ENCODE measurements around the gene ATP6V0A4. TPM values are rescaled to one million over a fixed set of nuclear protein-coding genes. Genes with fewer than 3 reads are reported as not detected.
"Not testable (repeated sequence)": the region's sequence is repeated elsewhere in the genome, so short reads cannot be mapped to it uniquely, and the experiment has no call there.

ATP6V0A4 gene
- polyA plus RNA-seq, 3 donors = 49.7 to 67.9 (median 64.7) TPM

- no peak for DNase-seq (ENCODE audit: extremely low read depth in 1 of 11, low read depth in 9 of 11, low spot score in 4 of 11)
These were observed 41.3 kb downstream of the ATP6V0A4 start for GRCh38 chr7:138756591-138757242.

- no peak for DNase-seq (ENCODE audit: extremely low read depth in 1 of 11, low read depth in 9 of 11, low spot score in 4 of 11)
These were observed 42.0 kb downstream of the ATP6V0A4 start for GRCh38 chr7:138755842-138756590.

GRCh38 chr7:138755331-138755747, 42.7 kb downstream of the ATP6V0A4 start:
- no peak for DNase-seq (ENCODE audit: extremely low read depth in 1 of 11, low read depth in 9 of 11, low spot score in 4 of 11)

- no peak for DNase-seq (ENCODE audit: extremely low read depth in 1 of 11, low read depth in 9 of 11, low spot score in 4 of 11)
These were observed 44.4 kb downstream of the ATP6V0A4 start for GRCh38 chr7:138753610-138754009.

GRCh38 chr7:138753150-138753518, 44.9 kb downstream of the ATP6V0A4 start:
- DNase-seq (ENCODE audit: extremely low read depth in 1 of 11, low read depth in 9 of 11, low spot score in 4 of 11) = no peak

GRCh38 chr7:138752518-138753149, 45.4 kb downstream of the ATP6V0A4 start:
- DNase-seq (ENCODE audit: extremely low read depth in 1 of 11, low read depth in 9 of 11, low spot score in 4 of 11) = peak in 3 of 11 donors; percentile 4 to 5 (median 5)

- no peak for DNase-seq (ENCODE audit: extremely low read depth in 1 of 11, low read depth in 9 of 11, low spot score in 4 of 11)
These were observed 47.0 kb downstream of the ATP6V0A4 start for GRCh38 chr7:138750901-138751464.

- no peak for DNase-seq (ENCODE audit: extremely low read depth in 1 of 11, low read depth in 9 of 11, low spot score in 4 of 11)
These were observed 47.5 kb downstream of the ATP6V0A4 start for GRCh38 chr7:138750473-138750872.

- no peak for DNase-seq (ENCODE audit: extremely low read depth in 1 of 11, low read depth in 9 of 11, low spot score in 4 of 11)
These were observed 48.0 kb downstream of the ATP6V0A4 start for GRCh38 chr7:138749960-138750359.

GRCh38 chr7:138748666-138749065, 49.3 kb downstream of the ATP6V0A4 start:
- no peak for DNase-seq (ENCODE audit: extremely low read depth in 1 of 11, low read depth in 9 of 11, low spot score in 4 of 11)

GRCh38 chr7:138746073-138746472, 51.9 kb downstream of the ATP6V0A4 start:
- no peak for DNase-seq (ENCODE audit: extremely low read depth in 1 of 11, low read depth in 9 of 11, low spot score in 4 of 11)

- no peak for DNase-seq (ENCODE audit: extremely low read depth in 1 of 11, low read depth in 9 of 11, low spot score in 4 of 11)
These were observed 52.8 kb downstream of the ATP6V0A4 start for GRCh38 chr7:138745189-138745588.

GRCh38 chr7:138741453-138741735, 56.6 kb downstream of the ATP6V0A4 start:
- DNase-seq (ENCODE audit: extremely low read depth in 1 of 11, low read depth in 9 of 11, low spot score in 4 of 11) = no peak

GRCh38 chr7:138739859-138740258, 58.1 kb downstream of the ATP6V0A4 start:
- DNase-seq (ENCODE audit: extremely low read depth in 1 of 11, low read depth in 9 of 11, low spot score in 4 of 11) = no peak

- peak; percentile 76 to 92 (median 88) for DNase-seq (ENCODE audit: extremely low read depth in 1 of 11, low read depth in 9 of 11, low spot score in 4 of 11)
These were observed 59.3 kb downstream of the ATP6V0A4 start for GRCh38 chr7:138738551-138739335.

- no peak for DNase-seq (ENCODE audit: extremely low read depth in 1 of 11, low read depth in 9 of 11, low spot score in 4 of 11)
These were observed 59.9 kb downstream of the ATP6V0A4 start for GRCh38 chr7:138738114-138738513.

- no peak for DNase-seq (ENCODE audit: extremely low read depth in 1 of 11, low read depth in 9 of 11, low spot score in 4 of 11)
These were observed 62.6 kb downstream of the ATP6V0A4 start for GRCh38 chr7:138735399-138735798.

GRCh38 chr7:138731733-138732132, 66.3 kb downstream of the ATP6V0A4 start:
- DNase-seq (ENCODE audit: extremely low read depth in 1 of 11, low read depth in 9 of 11, low spot score in 4 of 11) = not testable (repeated sequence)

GRCh38 chr7:138729444-138729843, 68.6 kb downstream of the ATP6V0A4 start:
- DNase-seq (ENCODE audit: extremely low read depth in 1 of 11, low read depth in 9 of 11, low spot score in 4 of 11) = no peak
